NOMO-1 treated with dmso at 0.1 percent for 144 hours (cell line): ENCODE measurements around the gene D2HGDH.
"Not testable (repeated sequence)": the region's sequence is repeated elsewhere in the genome, so short reads cannot be mapped to it uniquely, and the experiment has no call there.

Experiments
- DNase-seq: peaks from one replicate; lab custom pipeline; 2025; ENCODE audit not compliant: unreplicated experiment; lab: John Stamatoyannopoulos, UW

Gene D2HGDH

GRCh38 chr2:241806217-241806616 is 71.8 kb downstream of the D2HGDH start:
- DNase-seq: not testable (repeated sequence)

GRCh38 chr2:241808051-241808720 is 73.8 kb downstream of the D2HGDH start:
- no peak for DNase-seq

- no peak for DNase-seq
These were observed 74.4 kb downstream of the D2HGDH start, which contains the start of gene NEU4 for GRCh38 chr2:241808721-241809382. Gene NEU4 (plus strand): TSS chr2:241809193. CDS start chr2:241814485, 5,292 bp downstream.

- no peak for DNase-seq
These were observed 75.2 kb downstream of the D2HGDH start for GRCh38 chr2:241809383-241810306.

GRCh38 chr2:241810307-241811200 is 76.1 kb downstream of the D2HGDH start:
- no peak for DNase-seq

DNA sequence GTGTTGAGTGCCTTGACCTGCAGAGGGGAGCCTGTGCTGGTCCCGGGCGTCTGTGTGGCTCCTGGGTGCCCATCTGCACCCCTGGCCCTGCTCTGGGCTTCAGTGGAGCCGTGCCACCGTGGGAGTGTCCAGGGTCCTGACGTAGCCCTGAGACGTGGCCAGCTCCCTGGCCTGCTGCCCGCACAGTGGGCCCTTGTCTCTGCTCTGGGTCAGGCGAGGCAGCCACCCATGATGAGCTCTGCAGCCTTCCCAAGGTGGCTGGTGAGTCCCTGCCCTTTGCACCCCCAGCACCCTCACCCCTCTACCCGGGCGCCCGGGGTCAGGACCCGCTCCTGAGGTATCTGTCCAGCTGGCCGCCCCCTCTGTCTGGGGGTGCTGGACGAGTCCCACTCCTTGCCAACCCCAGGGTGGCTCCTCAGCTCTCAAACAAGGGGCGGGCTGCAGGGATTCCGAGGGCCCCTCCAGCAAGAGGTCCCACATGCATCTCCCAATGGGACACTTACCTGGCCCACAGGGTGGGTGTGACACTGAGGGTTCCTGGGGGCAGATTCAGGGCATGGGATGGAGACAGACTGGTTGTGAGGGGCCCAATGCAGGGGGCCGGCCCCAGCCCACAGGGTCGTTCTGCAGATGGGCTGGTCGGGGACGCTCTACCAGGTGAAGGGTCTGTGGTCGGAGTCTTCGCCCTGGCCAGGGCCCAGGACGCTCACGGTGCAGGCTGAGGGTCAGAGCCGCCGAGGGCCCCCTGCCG is 76.9 kb downstream of the D2HGDH start:
- DNase-seq: no peak

- DNase-seq: no peak
These were observed 77.7 kb downstream of the D2HGDH start for GRCh38 chr2:241811952-241812729.

DNA sequence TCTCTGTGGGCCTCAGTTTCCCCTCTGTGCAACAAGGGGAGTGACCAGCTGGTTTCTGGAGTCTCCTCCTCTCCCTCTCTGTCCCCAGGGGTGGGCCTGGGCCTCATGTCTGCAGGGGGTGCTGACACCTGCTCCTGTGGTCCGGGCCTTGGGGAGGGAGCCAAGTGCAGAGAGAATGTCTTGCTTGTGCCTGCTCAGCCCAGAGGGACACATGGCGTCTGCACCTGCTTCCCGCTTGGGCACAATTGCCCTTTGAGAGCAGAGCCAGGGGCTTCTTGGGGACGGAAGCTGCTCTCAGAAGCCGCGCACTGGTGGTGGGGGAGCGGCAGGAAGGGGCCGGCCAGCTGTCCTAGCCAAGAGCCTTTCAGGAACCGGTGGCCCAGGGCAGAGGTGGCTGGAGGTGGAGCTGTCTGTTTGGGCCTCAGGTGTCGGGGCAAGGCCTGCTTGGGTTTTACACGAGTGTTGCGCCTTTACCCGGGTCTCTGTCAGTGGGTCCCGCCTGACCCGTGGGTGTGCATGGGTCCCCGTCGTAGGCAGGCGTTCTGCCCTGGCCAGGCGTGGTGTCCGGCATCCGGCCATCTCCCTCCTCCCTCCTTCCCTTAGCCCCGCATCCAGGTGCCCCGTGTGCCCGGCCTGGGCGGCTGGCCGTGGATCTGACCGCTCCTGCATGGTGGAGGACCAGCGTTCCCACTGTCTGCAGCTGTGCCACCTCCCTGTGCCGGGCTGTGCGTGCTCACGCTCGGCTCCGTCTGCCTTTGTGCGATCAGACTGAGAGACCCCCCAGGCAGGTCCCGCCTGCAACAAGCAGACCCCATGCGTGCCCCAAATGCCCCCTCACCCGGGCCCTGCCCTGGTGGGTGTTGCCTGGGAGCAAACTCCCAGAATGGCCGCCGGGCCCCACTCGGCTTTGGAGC is 78.6 kb downstream of the D2HGDH start:
- DNase-seq: no peak

GRCh38 chr2:241813644-241814392 is 79.4 kb downstream of the D2HGDH start:
- no peak for DNase-seq

DNA sequence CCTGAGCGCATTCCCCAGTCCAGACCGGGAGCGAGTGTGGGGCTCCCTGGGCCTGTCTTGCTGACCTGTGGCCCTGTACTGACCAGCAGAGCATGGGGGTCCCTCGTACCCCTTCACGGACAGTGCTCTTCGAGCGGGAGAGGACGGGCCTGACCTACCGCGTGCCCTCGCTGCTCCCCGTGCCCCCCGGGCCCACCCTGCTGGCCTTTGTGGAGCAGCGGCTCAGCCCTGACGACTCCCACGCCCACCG is 79.9 kb downstream of the D2HGDH start:
- DNase-seq: no peak

- DNase-seq: no peak
These were observed 80.4 kb downstream of the D2HGDH start for GRCh38 chr2:241814643-241815476.

GRCh38 chr2:241815477-241816430 is 81.3 kb downstream of the D2HGDH start:
- DNase-seq: no peak

- DNase-seq: no peak
These were observed 82.1 kb downstream of the D2HGDH start for GRCh38 chr2:241816431-241817121.

DNA sequence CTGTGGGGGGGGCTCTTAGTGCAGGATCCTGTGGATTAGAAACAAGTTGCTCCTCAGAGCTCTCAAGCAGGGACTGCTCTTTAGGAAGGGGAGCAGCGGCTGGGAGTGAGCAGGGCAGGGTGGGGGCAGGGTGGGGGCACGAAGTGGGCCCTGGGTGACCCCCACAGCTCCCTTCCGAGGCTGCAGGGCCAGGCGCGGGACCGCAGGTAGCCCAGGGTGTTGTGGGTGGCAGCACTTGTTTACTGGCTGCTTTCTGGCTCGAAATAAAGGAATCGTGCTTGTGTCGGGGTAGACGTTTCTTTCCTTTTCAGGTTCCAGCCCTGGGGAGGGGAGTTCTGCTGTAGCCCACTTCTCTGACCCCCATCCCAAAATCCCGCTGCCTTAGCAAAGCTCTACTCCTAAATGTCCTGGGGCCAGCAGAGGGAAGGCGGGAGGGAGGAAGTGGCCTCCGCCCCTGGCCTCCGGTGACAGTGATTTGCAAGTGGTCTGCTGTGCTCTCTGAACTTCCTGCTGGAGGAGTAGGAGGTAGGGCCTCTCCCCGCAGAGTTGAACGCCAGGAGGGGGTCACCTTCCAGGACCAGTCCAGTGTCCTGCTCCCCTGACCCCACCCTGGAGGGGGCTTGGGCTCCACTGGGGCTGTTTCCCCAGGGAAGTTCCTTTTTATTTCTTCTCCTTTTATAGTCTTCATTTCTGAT is 82.8 kb downstream of the D2HGDH start:
- no peak for DNase-seq
